Measurements from ENCODE around the gene C11orf98. TPM values are rescaled to one million over a fixed set of nuclear protein-coding genes. Genes with fewer than 3 reads are reported as not detected.

Gene C11orf98
- polyA plus RNA-seq, 1 donor (not counting 4 experiments of a cell fraction or from before 2014, with no cell fraction given): 81.5 TPM

DNA sequence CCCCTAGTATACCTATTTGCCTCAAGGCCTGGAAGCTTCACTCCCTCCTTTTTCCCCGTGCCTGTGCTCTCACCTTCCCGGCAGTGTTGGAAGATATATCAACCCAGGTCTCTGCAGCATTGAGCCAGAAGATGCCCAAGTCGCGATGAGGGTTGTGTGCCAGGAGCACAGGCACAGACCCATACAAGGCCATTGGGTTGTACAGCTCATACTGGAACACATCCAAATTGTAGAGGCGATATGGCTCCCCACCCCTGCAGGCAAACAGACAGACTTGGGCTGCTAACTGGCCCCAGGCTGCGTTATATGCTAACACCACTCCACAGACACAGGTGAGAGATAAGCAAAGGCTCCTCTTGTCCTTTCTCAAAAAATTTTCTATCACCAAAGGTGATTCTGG is 32.5 kb downstream of the C11orf98 start:
- Histone ChIP-seq H3K79me2 (ENCODE audit: control insufficient read depth, insufficient read depth, low read length) (peaks cover 1% of the 10 kb centered on the region), H2AFZ (ENCODE audit: control insufficient read depth, low read length) (no peak overlapping the region), H3K4me1 (ENCODE audit: control insufficient read depth, extremely low read depth, insufficient read depth, low read length) (no peaks in the 10 kb centered on the region), H4K20me1 (ENCODE audit: control insufficient read depth, extremely low read depth, insufficient read depth, low read length) (peaks cover 3% of the 10 kb centered on the region), H3K9me1 (ENCODE audit: control insufficient read depth, extremely low read depth, insufficient read depth, low read length) (no peaks in the 10 kb centered on the region), H3K4me3 (ENCODE audit: control insufficient read depth in 2 of 3, extremely low read depth in 1 of 3, insufficient read depth in 2 of 3, low read depth in 1 of 3, low read length in 3 of 3) (no peak overlapping the region), H3K9me3 (ENCODE audit: control insufficient read depth, low read depth, low read length) (no peaks in the 10 kb centered on the region), H3K27ac (ENCODE audit: control insufficient read depth, insufficient read depth, low read length) (no peak overlapping the region), H3K27me3 (ENCODE audit: control insufficient read depth, extremely low read depth, insufficient read depth, low read length) (no peaks in the 10 kb centered on the region), H3K9ac (ENCODE audit: control insufficient read depth, extremely low read depth, insufficient read depth, low read length) (no peak overlapping the region), H3K4me2 (ENCODE audit: control insufficient read depth, extremely low read depth, insufficient read depth, low read depth, low read length) (no peak overlapping the region), H3K36me3 (ENCODE audit: control insufficient read depth in 2 of 2, extremely low read depth in 1 of 2, insufficient read depth in 2 of 2, low read length in 2 of 2) (peaks cover 47 to 71% of the 10 kb centered on the region in 2 experiments)
- dilution Hi-C loops (cut with MboI; ENCODE audit: extremely low pct_ligation_motif_present, low sequenced_read_pairs): no loop called here
- DNase-seq (ENCODE audit: low read depth, low spot score) (no peak), FAIRE-seq (no peak)
- TF ChIP-seq, protein P1, sequence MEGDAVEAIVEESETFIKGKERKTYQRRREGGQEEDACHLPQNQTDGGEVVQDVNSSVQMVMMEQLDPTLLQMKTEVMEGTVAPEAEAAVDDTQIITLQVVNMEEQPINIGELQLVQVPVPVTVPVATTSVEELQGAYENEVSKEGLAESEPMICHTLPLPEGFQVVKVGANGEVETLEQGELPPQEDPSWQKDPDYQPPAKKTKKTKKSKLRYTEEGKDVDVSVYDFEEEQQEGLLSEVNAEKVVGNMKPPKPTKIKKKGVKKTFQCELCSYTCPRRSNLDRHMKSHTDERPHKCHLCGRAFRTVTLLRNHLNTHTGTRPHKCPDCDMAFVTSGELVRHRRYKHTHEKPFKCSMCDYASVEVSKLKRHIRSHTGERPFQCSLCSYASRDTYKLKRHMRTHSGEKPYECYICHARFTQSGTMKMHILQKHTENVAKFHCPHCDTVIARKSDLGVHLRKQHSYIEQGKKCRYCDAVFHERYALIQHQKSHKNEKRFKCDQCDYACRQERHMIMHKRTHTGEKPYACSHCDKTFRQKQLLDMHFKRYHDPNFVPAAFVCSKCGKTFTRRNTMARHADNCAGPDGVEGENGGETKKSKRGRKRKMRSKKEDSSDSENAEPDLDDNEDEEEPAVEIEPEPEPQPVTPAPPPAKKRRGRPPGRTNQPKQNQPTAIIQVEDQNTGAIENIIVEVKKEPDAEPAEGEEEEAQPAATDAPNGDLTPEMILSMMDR (optimal IDR thresholded peaks at IDR 0.05 in 1 of 3, IDR thresholded peaks at IDR 0.05 in 1 of 3, conservative IDR thresholded peaks at IDR 0.05 in 1 of 3; ENCODE audit: extremely low read depth in 1 of 3, insufficient read depth in 2 of 3, low read length in 3 of 3): no peak

DNA sequence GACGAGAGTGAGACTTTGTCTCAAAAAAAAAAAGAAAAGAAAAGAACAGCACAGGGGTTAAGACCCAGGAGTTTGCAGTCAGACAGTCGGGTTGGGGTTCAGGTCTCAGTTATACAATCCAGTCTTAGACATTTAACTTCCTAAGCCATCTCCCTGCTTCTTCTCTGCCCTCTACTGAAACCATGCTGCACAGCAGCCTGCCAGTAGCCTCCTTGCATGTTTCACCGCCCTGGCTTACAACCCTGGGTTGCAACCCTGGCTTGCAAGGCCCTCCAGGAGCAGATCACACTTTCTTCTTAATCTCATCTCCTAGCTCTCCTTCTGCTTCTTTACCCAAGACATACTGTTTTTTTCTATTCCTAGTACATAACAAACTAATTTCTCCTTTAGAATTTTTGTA is 37.3 kb downstream of the C11orf98 start:
- Histone ChIP-seq H2AFZ (ENCODE audit: control insufficient read depth, low read length) (no peak overlapping the region), H3K4me1 (ENCODE audit: control insufficient read depth, extremely low read depth, insufficient read depth, low read length) (no peaks in the 10 kb centered on the region), H3K4me3 (ENCODE audit: control insufficient read depth in 2 of 3, extremely low read depth in 1 of 3, insufficient read depth in 2 of 3, low read depth in 1 of 3, low read length in 3 of 3) (no peak overlapping the region), H4K20me1 (ENCODE audit: control insufficient read depth, extremely low read depth, insufficient read depth, low read length) (peaks cover 3% of the 10 kb centered on the region), H3K9me1 (ENCODE audit: control insufficient read depth, extremely low read depth, insufficient read depth, low read length) (no peaks in the 10 kb centered on the region), H3K4me2 (ENCODE audit: control insufficient read depth, extremely low read depth, insufficient read depth, low read depth, low read length) (no peak overlapping the region), H3K27ac (ENCODE audit: control insufficient read depth, insufficient read depth, low read length) (no peak overlapping the region), H3K9me3 (ENCODE audit: control insufficient read depth, low read depth, low read length) (no peaks in the 10 kb centered on the region), H3K79me2 (ENCODE audit: control insufficient read depth, insufficient read depth, low read length) (peaks cover 1% of the 10 kb centered on the region), H3K9ac (ENCODE audit: control insufficient read depth, extremely low read depth, insufficient read depth, low read length) (no peak overlapping the region), H3K27me3 (ENCODE audit: control insufficient read depth, extremely low read depth, insufficient read depth, low read length) (no peaks in the 10 kb centered on the region), H3K36me3 (ENCODE audit: control insufficient read depth in 2 of 2, extremely low read depth in 1 of 2, insufficient read depth in 2 of 2, low read length in 2 of 2) (peaks cover 48 to 69% of the 10 kb centered on the region in 2 experiments)
- no peak for TF ChIP-seq EZH2 (IDR thresholded peaks at IDR 0.05; ENCODE audit: low read length)
- TF ChIP-seq, protein P1 (optimal IDR thresholded peaks at IDR 0.05 in 1 of 3, IDR thresholded peaks at IDR 0.05 in 1 of 3, conservative IDR thresholded peaks at IDR 0.05 in 1 of 3; ENCODE audit: extremely low read depth in 1 of 3, insufficient read depth in 2 of 3, low read length in 3 of 3): peak in 2 of 3 experiments; percentile 25 to 40
- no peak for DNase-seq (ENCODE audit: low read depth, low spot score)
- dilution Hi-C loops (cut with MboI; ENCODE audit: extremely low pct_ligation_motif_present, low sequenced_read_pairs): no loop called here
- no peak for FAIRE-seq

Data from keratinocyte (primary cell).